Measurements from ENCODE around the gene DCLK1. TPM values are rescaled to one million over a fixed set of nuclear protein-coding genes. Genes with fewer than 3 reads are reported as not detected.

The DCLK1 gene
- total RNA-seq, 1 experiment from 2014 or later: not detected

DNA sequence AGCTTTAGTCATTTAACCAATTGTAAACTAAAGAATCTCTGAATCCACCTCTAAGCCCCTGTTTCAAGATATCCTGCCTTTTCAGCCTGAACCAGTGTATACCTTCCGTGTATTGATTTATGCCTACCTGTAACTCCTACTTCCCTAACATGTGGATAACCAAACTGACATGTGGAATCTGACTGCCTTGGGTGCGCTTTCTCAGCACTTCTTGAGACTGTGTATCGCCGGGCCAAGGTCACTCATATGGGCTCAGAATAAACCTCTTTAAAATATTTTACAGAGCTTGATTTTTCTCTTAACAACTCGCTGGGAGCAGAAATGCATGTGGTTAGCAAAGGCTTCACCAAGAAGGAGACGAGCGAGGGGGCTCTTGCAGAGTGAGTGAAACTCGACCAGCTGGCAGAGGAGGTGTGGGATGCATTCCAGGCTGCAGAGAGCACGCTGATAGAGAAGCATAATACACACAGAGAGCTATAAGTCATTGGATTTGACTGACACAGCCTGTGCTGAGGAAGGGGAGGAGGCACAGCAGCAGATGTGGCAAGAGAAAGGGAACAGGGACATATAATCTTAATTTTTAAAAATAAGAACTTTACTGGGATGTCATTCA is 386.5 kb downstream of the DCLK1 start:
- Histone ChIP-seq H3K4me1 (ENCODE audit: control insufficient read depth, insufficient read depth, low read length) (no peaks in the 10 kb centered on the region), H3K27me3 (ENCODE audit: control insufficient read depth, insufficient read depth, low read length) (no peaks in the 10 kb centered on the region), H3K36me3 (ENCODE audit: control insufficient read depth, insufficient read depth, low read length) (no peaks in the 10 kb centered on the region), H3K9me3 (ENCODE audit: control insufficient read depth, insufficient read depth, low read depth, low read length) (no peaks in the 10 kb centered on the region), H3K4me3 (ENCODE audit: low read depth in 2 of 2, low read length in 2 of 2) (no peak overlapping the region), H3K27ac (ENCODE audit: low read length) (no peak overlapping the region)
- ATAC-seq: no peak
- intact Hi-C loops (cut with micrococcal nuclease; ENCODE audit: unreplicated experiment) (no loop called here), in situ Hi-C loops (cut with HindIII; ENCODE audit: low pct_unique_long_range_greater_than_20kb, low sequenced_read_pairs) (no loop called here)
- DNase-seq (ENCODE audit: low read depth, low spot score): no peak
- POLR2A ChIA-PET: no interaction called here
- TF ChIP-seq SIN3A (IDR thresholded peaks at IDR 0.05; ENCODE audit: borderline replicate concordance, insufficient read depth, low read depth, low read length) (no peak), POLR2AphosphoS5 (IDR thresholded peaks at IDR 0.05; ENCODE audit: low read depth, low read length) (no peak), TCF7L2 (IDR thresholded peaks at IDR 0.05; ENCODE audit: low read depth, low read length) (no peak)
- TF ChIP-seq, protein P1, sequence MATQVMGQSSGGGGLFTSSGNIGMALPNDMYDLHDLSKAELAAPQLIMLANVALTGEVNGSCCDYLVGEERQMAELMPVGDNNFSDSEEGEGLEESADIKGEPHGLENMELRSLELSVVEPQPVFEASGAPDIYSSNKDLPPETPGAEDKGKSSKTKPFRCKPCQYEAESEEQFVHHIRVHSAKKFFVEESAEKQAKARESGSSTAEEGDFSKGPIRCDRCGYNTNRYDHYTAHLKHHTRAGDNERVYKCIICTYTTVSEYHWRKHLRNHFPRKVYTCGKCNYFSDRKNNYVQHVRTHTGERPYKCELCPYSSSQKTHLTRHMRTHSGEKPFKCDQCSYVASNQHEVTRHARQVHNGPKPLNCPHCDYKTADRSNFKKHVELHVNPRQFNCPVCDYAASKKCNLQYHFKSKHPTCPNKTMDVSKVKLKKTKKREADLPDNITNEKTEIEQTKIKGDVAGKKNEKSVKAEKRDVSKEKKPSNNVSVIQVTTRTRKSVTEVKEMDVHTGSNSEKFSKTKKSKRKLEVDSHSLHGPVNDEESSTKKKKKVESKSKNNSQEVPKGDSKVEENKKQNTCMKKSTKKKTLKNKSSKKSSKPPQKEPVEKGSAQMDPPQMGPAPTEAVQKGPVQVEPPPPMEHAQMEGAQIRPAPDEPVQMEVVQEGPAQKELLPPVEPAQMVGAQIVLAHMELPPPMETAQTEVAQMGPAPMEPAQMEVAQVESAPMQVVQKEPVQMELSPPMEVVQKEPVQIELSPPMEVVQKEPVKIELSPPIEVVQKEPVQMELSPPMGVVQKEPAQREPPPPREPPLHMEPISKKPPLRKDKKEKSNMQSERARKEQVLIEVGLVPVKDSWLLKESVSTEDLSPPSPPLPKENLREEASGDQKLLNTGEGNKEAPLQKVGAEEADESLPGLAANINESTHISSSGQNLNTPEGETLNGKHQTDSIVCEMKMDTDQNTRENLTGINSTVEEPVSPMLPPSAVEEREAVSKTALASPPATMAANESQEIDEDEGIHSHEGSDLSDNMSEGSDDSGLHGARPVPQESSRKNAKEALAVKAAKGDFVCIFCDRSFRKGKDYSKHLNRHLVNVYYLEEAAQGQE (IDR thresholded peaks at IDR 0.05; ENCODE audit: insufficient read depth in 1 of 2, low read depth in 2 of 2, low read length in 1 of 2): no peak
- TF ChIP-seq, protein P2, sequence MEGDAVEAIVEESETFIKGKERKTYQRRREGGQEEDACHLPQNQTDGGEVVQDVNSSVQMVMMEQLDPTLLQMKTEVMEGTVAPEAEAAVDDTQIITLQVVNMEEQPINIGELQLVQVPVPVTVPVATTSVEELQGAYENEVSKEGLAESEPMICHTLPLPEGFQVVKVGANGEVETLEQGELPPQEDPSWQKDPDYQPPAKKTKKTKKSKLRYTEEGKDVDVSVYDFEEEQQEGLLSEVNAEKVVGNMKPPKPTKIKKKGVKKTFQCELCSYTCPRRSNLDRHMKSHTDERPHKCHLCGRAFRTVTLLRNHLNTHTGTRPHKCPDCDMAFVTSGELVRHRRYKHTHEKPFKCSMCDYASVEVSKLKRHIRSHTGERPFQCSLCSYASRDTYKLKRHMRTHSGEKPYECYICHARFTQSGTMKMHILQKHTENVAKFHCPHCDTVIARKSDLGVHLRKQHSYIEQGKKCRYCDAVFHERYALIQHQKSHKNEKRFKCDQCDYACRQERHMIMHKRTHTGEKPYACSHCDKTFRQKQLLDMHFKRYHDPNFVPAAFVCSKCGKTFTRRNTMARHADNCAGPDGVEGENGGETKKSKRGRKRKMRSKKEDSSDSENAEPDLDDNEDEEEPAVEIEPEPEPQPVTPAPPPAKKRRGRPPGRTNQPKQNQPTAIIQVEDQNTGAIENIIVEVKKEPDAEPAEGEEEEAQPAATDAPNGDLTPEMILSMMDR (IDR thresholded peaks at IDR 0.05): no peak
- BruUV-seq (replicated peaks): no TSS peak
- CTCF ChIA-PET: no interaction called here

DNA sequence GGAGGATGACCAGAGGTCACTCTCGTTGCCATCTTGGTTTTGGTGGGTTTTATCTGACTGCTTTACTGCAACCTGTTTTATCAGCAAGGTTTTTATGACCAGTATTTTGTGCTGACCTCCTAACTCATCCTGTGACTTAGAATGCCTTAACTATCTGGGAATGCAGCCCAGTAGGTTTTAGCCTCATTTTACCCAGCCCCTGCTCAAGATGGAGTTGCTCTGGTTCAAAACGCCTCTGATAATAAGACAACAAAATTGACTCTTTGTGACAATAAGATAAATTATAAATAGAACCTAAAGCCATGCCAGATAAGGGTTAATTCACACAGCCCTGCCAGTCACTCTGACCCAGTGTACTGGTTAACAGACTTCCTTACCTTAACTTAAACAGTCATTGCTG is 387.0 kb downstream of the DCLK1 start:
- Histone ChIP-seq H3K27me3 (ENCODE audit: control insufficient read depth, insufficient read depth, low read length) (no peaks in the 10 kb centered on the region), H3K36me3 (ENCODE audit: control insufficient read depth, insufficient read depth, low read length) (no peaks in the 10 kb centered on the region), H3K27ac (ENCODE audit: low read length) (no peak overlapping the region), H3K9me3 (ENCODE audit: control insufficient read depth, insufficient read depth, low read depth, low read length) (no peaks in the 10 kb centered on the region), H3K4me1 (ENCODE audit: control insufficient read depth, insufficient read depth, low read length) (no peaks in the 10 kb centered on the region), H3K4me3 (ENCODE audit: low read depth in 2 of 2, low read length in 2 of 2) (no peak overlapping the region)
- no TSS peak for BruUV-seq (replicated peaks)
- ChIA-PET POLR2A (no interaction called here), CTCF (no interaction called here)
- no peak for TF ChIP-seq TCF7L2 (IDR thresholded peaks at IDR 0.05; ENCODE audit: low read depth, low read length)
- no peak for TF ChIP-seq POLR2AphosphoS5 (IDR thresholded peaks at IDR 0.05; ENCODE audit: low read depth, low read length)
- no peak for TF ChIP-seq SIN3A (IDR thresholded peaks at IDR 0.05; ENCODE audit: borderline replicate concordance, insufficient read depth, low read depth, low read length)
- TF ChIP-seq, protein P1 (IDR thresholded peaks at IDR 0.05; ENCODE audit: insufficient read depth in 1 of 2, low read depth in 2 of 2, low read length in 1 of 2): no peak
- TF ChIP-seq, protein P2 (IDR thresholded peaks at IDR 0.05): no peak
- in situ Hi-C loops (cut with HindIII; ENCODE audit: low pct_unique_long_range_greater_than_20kb, low sequenced_read_pairs): no loop called here
- ATAC-seq (no peak), DNase-seq (ENCODE audit: low read depth, low spot score) (no peak)
- intact Hi-C loops (cut with micrococcal nuclease; ENCODE audit: unreplicated experiment): no loop called here
